ENCODE data around the gene C9orf152. TPM values are rescaled to one million over a fixed set of nuclear protein-coding genes. Genes with fewer than 3 reads are reported as not detected.
"Not testable (repeated sequence)": the region's sequence is repeated elsewhere in the genome, so short reads cannot be mapped to it uniquely, and the experiment has no call there.

Gene C9orf152
- total RNA-seq, 1 experiment from 2014 or later: not detected

GRCh38 chr9:110197330-110198187 is 10.4 kb downstream of the C9orf152 start:
- intact Hi-C loops (cut with micrococcal nuclease; ENCODE audit: unreplicated experiment): no loop called here
- no peaks in the 10 kb centered on the region for H3K9me3 ChIP-seq (ENCODE audit: low read depth, low read length, poor library complexity, severe bottlenecking)
- TF ChIP-seq CTCF (conservative IDR thresholded peaks at IDR 0.05; ENCODE audit: low read depth, low read length): no peak
- TF ChIP-seq EZH2 (IDR thresholded peaks at IDR 0.05; ENCODE audit: borderline replicate concordance, low read depth, low read length, poor library complexity, severe bottlenecking): no peak
- no peaks in the 10 kb centered on the region for H3K36me3 ChIP-seq (ENCODE audit: insufficient read depth, low read length, poor library complexity, severe bottlenecking)
- BruUV-seq (replicated peaks): no TSS peak
- no peak overlapping the region for H3K4me3 ChIP-seq (ENCODE audit: low read depth, low read length, poor library complexity, severe bottlenecking)
- ChIA-PET CTCF (no interaction called here), POLR2A (ENCODE audit: low non-redundant PET) (no interaction called here)
- H3K4me1 ChIP-seq (ENCODE audit: insufficient read depth, low read length, poor library complexity, severe bottlenecking): no peaks in the 10 kb centered on the region
- no peak overlapping the region for H3K27ac ChIP-seq (ENCODE audit: low read depth, low read length, poor library complexity, severe bottlenecking)
- no peak for DNase-seq (ENCODE audit: low spot score)
- no peaks in the 10 kb centered on the region for H3K27me3 ChIP-seq (replicated peaks; ENCODE audit: insufficient read depth, low read depth, low read length, poor library complexity)

- H3K27ac ChIP-seq (ENCODE audit: low read depth, low read length, poor library complexity, severe bottlenecking); POLR2A ChIA-PET (ENCODE audit: low non-redundant PET); H3K9me3 ChIP-seq (ENCODE audit: low read depth, low read length, poor library complexity, severe bottlenecking); H3K27me3 ChIP-seq (replicated peaks; ENCODE audit: insufficient read depth, low read depth, low read length, poor library complexity); intact Hi-C loops (cut with micrococcal nuclease; ENCODE audit: unreplicated experiment); H3K36me3 ChIP-seq (ENCODE audit: insufficient read depth, low read length, poor library complexity, severe bottlenecking); DNase-seq (ENCODE audit: low spot score); H3K4me3 ChIP-seq (ENCODE audit: low read depth, low read length, poor library complexity, severe bottlenecking); CTCF ChIA-PET; BruUV-seq (replicated peaks); H3K4me1 ChIP-seq (ENCODE audit: insufficient read depth, low read length, poor library complexity, severe bottlenecking): not testable (repeated sequence)
Measured at GRCh38 chr9:110196084-110196499, 11.9 kb downstream of the C9orf152 start.

- POLR2A ChIA-PET (ENCODE audit: low non-redundant PET): interaction anchor here (0.7 kb wide), 1 partner anchor 9 kb away, joined by 3 read pairs; no protein-coding TSS in a partner anchor
- no TSS peak for BruUV-seq (replicated peaks)
- no peak overlapping the region for H3K27ac ChIP-seq (ENCODE audit: low read depth, low read length, poor library complexity, severe bottlenecking)
- no peak for DNase-seq (ENCODE audit: low spot score)
- H3K4me3 ChIP-seq (ENCODE audit: low read depth, low read length, poor library complexity, severe bottlenecking): no peak overlapping the region
- CTCF ChIA-PET: no interaction called here
- H3K36me3 ChIP-seq (ENCODE audit: insufficient read depth, low read length, poor library complexity, severe bottlenecking): no peaks in the 10 kb centered on the region
- no peaks in the 10 kb centered on the region for H3K9me3 ChIP-seq (ENCODE audit: low read depth, low read length, poor library complexity, severe bottlenecking)
- H3K27me3 ChIP-seq (replicated peaks; ENCODE audit: insufficient read depth, low read depth, low read length, poor library complexity): no peaks in the 10 kb centered on the region
- TF ChIP-seq CTCF (conservative IDR thresholded peaks at IDR 0.05; ENCODE audit: low read depth, low read length) (no peak), EZH2 (IDR thresholded peaks at IDR 0.05; ENCODE audit: borderline replicate concordance, low read depth, low read length, poor library complexity, severe bottlenecking) (no peak)
- no peaks in the 10 kb centered on the region for H3K4me1 ChIP-seq (ENCODE audit: insufficient read depth, low read length, poor library complexity, severe bottlenecking)
- intact Hi-C loops (cut with micrococcal nuclease; ENCODE audit: unreplicated experiment): no loop called here
Measured at GRCh38 chr9:110192531-110193261, 15.3 kb downstream of the C9orf152 start.

All from A673 (cell line).